ENCODE data around the gene HECTD2.
"Not testable (repeated sequence)": the region's sequence is repeated elsewhere in the genome, so short reads cannot be mapped to it uniquely, and the experiment has no call there.

HECTD2 gene

DNA sequence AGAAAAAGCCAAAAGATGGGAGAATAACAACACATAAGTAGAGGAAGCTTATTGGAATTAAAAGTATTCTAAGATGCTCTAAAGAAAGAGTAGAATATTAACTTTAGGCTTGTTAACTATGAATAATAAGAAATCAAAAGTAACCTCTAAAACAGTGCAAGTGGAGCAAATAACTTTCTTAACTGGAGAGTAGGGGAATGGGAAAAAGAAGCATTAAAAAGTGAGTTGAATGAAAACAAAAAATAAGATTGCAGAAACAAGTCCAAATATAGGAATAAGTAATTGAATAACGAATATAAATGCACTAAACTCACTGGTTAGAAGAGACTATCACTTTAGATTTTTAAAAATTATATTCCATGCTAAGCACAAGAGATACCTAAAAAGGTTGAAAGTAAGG is 63.9 kb downstream of the HECTD2 start:
- DNase-seq (ENCODE audit: low spot score): no peak

DNA sequence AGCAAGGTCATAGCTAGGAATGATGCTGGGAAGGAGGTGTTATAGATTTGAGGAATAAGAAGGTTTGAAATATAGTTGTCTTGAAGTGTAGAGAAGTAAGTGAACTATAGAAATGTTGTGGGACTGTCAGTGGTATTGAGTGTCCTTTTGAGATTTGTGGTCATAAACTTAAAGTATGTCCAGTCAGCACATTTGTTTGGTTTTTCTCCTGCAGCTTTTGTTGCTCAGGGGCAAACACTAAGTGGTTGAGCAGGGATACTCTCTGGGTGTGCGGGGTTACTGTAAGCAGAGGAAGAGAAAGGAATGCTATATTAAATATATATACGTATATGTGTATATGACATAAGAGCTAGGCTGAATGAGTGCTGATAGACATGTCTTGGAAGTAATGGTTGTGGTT is 67.1 kb downstream of the HECTD2 start:
- DNase-seq (ENCODE audit: low spot score): no peak

DNA sequence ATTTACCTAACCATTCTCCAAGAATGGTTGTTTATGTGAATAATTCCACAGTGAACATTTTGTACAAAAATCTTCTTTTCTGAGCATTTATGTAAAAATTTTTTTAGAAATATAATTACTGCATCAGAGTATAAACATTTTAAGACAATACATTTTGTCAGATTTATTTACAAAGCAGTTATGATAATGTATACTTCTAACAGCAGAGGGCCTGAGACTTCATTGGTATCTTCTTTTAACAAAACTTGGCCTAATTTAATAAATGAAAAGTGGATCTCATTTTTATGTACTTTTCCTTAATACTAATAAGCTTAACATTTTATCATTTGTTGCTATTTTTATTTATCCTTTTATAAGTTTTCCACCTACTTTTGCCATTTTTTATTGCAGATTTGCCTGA is 69.4 kb downstream of the HECTD2 start:
- DNase-seq (ENCODE audit: low spot score): no peak

DNA sequence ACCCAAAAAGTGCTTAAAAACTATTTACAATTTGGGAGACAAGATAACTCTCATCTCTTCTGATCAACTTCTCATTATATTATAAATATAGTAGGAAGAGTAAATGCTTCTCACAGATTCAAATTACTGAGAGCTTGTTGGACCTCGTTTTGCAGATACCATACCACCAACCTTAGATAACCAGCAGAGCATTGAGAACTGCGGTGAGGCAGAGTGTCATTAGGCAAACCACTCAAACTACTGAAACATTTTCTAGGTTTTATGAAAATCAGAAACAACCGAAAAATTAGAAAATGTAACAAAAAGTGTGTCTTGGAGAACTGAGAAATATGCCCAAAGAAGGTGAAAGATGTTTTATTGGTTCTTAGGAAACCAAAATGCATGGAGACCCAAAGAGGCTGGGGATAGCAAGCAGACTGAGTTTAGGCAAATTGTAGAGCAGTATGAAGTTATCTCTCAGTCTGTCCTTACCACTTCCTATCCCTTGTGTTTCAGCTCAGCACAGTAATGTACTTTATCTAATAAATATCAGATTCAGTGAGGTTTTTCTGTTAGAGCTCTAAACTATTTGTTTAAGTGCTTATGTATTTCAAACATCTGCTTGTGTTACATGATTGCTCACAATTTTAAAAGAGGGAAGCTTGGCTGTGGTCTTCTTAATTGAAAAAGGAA is 77.9 kb downstream of the HECTD2 start:
- no peak for DNase-seq (ENCODE audit: low spot score)

DNA sequence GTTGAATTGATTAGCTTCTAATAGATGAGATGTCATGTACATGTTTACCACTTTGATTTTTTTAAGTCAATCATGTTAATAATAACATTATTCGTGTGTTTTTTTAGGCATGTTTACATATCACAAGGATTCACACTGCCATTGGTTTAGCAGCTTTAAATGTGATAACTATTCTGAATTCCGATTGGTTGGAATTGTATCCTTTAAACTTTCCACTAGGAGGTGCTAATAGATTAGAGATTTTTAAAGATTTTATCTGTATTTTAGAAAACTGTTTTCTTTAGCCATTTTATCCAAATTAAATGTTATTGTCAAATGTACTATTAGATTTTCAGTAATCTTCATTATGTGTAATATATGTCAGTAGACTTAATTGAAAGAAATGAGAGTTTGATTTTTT is 83.2 kb downstream of the HECTD2 start:
- DNase-seq (ENCODE audit: low spot score): peak; percentile 50

DNA sequence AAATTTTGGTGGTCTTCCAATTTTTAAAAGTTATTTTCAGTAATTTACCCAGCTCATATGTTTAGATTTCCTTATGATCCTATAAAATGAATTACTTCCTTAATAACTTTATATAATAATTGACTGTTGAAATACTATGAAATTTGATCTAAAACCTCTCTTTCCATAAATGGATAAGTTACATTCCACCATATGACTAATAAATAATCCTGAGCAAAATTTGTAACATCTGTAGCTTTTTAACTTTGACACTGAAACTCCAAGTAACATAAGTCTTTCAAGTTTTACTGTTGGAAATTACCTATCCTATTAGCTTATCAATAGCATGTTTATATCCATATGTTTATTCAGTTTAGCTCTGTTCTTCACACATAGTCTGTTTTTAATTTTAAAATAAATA is 85.3 kb downstream of the HECTD2 start:
- no peak for DNase-seq (ENCODE audit: low spot score)

DNA sequence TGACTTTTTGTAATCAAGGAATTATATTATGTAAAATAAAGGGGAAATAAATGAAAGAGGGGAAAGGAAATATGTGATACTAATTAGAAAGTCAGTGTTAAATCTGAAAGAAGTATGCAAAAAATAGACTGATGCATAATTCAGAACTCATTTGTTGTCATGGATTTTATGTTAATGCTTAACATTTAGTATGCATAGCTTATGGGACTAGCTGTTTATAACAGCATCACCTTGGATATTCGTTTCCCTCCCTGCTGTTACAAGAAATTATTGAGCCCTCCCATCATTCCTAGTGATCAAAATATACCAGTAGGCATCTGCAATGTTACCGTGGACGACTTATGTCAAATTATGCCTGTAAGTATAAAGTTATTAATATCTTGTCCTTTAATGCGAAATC is 85.9 kb downstream of the HECTD2 start:
- DNase-seq (ENCODE audit: low spot score): no peak

DNA sequence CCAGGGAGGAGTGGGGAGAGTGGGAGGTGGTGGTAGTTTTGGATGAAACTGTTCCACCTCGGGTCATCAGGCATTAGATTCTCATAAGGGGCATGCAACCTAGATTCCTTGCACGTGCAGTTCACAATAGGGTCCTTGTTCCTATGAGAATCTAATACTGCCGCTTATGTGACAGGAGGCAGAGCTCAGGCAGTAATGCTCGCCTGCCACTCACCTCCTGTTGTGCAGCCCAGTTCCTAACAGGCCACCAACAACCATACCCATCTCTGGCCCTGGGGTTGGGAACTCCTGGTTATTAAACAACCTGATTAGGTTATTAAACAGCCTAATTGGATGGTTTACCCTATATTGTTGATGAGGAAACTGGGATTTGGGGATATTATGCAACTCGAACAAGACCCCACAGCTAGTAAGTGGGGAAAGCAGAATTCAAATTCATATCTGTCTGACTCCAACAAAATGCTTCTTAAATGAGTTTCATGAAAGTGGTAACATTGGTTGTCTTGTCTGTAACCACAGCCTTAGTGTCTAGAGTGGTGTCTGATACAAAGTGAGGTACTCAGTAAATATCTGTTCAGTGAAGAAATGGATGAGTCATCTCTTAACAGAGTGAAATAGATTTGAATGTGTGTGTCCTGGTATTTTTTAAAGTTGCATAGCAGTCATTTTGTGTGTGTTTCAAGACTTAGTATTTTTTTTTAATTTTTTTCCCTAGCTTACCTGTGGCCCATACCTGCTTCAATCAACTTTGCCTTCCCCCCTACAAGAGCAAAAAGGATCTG is 101.6 kb downstream of the HECTD2 start:
- DNase-seq (ENCODE audit: low spot score): no peak

DNA sequence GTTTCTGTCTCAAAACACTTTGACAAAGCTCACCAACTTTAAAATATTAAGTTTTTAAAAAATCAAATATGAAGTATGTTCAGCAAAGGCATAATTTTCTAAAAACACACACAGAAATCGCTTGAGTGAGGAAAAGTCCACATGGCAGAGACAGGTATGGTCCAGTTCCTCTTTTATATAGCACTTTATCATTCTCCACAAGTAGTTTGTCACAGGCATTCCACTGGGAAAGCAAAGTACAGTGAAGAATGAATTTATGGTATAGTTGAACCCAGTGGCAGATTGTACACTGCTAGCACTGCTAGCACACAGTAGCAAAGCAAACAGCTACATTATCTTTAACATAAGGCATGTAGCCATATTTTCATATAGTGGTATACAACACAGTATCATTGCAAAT is 102.3 kb downstream of the HECTD2 start:
- DNase-seq (ENCODE audit: low spot score): no peak

DNA sequence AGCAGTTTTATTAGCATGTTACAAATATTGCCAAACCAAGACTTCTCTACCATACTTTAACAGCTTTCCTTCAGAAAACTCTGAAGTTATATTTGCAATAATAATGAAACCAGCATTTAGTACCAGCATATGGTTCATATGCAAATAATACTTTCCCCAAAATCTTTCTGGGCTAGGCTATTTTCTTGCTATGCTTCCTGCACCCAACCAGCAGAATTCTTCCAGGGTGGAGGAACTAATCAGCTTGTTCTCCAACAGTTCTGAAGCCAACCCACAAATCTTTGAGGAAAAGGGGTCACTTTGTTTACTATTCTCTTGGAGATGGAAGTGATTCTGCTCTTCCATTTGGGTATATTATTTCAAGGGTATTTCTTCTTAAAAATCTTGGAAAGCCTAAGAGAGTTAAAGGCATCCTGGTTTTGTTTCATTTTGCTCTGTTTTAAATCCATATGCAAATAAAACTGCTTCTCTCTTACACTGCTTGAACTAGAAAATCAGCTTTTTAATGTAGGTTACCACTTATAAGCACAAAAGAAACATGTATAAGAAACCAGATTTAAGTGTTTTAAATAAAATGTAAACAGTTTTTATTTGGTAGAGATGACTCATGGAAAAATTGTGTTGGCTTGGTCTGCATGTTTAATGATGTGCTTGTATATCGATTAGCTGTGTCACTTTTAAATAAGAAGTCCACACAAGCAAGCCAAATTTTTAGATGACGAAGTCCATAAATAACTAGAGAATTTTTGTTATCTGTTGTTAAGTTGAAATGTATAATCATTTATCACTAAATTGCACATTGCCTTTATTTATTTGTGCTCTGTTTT is 103.7 kb downstream of the HECTD2 start:
- DNase-seq (ENCODE audit: low spot score): no peak

DNA sequence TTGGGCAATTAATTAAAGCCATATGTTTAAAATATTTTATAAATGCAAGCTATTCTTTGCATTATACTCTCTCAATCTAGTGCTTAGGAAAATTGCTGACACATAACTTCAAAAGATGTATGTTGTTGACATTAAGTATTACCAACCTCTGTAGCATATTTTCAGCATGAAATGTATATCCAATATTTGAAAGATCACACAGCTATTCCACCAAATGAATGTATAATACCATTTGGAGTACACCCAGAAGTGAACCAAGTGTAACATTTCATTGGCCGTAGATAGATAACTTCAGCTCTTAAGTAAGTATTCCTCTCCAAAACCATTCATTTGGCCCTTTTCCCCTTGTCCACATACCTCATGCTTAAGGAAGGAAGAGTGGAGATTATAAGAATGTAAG is 104.6 kb downstream of the HECTD2 start:
- no peak for DNase-seq (ENCODE audit: low spot score)

DNA sequence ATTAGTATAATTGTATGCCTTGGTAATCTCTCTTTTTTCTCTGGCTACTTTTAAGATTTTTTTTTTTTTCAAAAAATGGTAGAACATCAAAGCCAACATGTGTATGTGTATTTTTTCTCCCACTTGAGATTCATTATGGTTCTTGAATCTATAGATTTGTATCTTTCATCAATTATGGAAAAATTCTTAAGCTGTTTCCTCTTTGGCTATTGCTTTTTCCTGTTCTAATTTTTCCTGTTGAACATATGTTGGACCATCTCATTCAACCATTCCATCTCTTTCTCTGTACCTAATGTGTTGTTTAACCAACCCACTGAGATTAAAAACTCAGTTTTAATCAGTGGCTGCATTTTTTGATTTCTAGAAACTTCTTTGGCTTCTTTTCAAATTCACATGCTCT is 107.2 kb downstream of the HECTD2 start:
- no peak for DNase-seq (ENCODE audit: low spot score)

DNA sequence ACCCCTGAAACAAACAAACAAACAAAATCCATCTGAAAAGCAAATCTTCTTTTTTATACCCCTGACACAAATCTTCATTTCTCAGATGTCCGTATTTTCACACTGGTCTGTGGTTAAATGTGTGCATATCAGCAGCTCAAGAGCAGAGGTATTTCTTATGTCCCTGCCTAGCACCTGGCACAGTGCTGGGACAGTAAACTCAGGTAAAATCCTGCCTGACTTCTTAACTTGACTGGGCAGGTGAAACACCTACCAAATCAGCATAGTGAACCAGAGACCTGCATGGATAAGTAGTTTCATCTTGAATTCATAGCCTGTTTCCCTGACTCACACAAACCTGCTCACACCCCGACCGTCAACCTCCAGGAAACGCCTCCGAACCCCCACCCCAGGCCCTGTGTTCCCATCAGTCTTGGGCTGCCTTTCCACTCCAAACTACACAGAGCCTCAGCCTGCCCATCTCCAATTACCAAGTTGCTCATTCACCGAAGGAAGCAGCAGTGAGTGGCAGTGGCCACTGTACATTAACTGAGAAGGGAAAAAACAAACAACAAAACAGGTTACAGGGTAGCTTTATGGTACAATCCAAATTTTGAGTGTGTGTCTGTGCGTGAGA is 109.9 kb downstream of the HECTD2 start:
- DNase-seq (ENCODE audit: low spot score): no peak

DNA sequence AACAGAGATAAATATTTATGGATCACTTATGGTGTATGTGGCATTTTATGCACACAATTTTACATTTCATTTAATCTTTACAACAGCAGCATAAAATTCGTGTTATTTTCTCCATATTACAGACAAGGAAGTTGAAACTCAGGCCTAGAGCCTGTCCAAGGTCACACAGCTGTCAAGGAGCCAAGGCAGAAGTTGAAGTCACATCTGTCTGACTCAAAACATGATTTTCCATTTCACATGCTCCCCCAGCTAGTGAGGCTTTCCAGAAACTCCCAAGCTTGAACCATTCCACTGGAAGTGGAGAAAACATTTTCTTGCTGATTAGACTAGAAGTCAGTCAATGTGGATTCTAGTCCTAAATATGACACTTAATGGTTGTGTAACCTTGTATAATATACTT is 110.5 kb downstream of the HECTD2 start:
- no peak for DNase-seq (ENCODE audit: low spot score)

DNA sequence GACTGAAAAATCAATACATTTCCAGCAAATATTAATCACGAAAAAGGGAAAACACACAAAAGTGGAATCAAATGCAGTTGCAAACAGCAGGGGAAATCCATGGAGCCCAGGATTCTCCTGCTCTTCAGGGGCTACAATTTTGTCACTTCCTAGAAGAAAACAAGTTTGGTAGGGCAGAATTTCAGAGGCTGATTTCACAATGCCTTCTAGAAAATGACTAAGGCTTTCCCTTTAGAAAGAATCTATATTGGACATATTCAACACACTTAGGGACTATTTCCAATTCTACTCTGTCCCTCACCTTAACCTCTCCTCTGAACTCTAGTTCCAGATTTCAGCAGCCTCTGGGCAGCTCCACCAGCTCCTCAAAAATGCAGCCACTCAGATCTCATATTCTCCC is 111.3 kb downstream of the HECTD2 start:
- DNase-seq (ENCODE audit: low spot score): no peak

DNA sequence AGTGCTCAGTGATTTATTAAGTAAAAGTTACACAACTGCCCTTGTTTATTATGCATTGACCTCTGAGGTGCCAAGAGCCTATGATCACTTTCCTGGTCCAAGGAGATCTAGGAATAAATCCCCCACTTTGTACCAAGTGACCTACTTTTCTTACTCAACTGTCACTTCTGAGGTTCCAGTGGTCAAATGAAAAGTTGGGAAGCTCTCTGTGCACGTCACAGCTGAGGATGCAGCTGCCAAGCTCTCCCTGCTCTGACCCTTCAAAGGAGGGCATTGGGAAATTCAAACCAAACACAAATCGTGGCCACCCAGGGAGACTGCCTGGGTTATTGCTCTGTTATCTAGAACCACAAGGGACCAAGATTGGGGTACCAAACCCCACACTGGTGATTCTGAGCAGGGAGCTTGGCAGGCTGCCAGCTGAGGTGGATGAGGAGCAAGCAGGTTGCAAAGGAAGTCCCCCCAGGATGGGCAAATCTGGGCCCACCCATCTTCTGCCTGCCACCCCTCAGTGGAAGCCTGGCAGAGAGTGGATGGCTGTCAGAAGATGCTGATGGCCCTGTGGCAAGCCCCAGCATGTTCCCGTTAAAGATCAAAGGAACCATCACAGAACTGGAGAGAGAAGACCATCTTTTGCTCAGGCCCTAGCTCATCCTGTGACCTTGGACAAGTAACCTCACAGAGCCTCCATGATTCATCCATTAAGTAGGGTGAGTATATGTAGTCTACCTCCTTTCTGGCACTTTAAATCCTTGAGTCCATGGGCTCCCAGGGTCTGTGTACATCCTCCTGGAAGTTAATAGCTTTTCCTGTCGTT is 116.0 kb downstream of the HECTD2 start:
- no peak for DNase-seq (ENCODE audit: low spot score)

DNA sequence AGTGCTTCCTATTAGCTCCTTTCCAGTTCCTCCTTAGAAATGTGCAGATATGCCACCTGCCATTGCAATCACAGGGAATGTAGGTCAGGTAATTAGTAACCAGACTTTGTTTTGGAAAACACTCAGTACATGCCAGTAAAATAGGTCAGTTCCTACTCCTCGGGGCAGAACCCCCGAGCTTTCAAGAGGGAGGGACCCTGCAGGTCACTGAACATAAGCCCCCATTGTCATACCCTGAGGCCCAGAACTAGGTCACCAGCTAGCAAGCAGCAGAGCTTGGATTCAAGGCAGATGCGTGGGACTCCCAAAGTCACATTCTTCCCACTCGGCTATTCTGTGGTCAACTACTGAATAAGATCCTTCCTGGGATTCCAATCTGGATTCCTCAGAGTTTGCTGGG is 117.9 kb downstream of the HECTD2 start:
- DNase-seq (ENCODE audit: low spot score): no peak

DNA sequence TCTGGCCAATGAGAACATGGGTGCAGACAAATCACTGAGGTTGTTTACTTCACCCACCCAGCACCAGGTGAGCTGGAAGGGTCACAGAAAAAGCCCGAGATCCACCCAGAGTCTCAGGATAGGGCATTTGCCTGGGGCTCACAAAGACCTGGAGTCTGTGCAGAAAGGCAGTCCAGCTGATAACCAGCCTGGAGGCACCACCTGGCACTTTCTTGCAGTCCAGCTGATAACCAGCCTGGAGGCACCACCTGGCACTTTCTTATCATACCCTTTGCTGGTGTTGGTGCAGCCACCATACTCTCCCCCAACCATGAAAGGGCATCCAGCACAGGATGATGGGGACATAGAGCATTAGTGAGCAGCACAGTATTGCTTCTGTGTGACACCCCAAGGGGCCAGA is 118.6 kb downstream of the HECTD2 start:
- no peak for DNase-seq (ENCODE audit: low spot score)

DNA sequence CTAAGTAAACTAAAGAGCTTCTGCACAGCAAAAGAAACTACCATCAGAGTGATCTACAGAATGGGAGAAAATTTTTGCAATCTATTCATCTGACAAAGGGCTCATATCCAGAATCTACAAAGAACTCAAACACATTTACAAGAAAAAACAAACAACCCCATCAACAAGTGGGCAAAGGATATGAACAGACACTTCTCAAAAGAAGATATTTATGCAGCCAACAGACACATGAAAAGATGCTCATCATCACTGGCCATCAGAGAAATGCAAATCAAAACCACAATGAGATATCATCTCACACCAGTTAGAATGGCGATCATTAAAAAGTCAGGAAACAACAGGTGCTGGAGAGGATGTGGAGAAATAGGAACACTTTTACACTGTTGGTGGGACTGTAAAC is 124.6 kb downstream of the HECTD2 start:
- DNase-seq (ENCODE audit: low spot score): not testable (repeated sequence)

DNA sequence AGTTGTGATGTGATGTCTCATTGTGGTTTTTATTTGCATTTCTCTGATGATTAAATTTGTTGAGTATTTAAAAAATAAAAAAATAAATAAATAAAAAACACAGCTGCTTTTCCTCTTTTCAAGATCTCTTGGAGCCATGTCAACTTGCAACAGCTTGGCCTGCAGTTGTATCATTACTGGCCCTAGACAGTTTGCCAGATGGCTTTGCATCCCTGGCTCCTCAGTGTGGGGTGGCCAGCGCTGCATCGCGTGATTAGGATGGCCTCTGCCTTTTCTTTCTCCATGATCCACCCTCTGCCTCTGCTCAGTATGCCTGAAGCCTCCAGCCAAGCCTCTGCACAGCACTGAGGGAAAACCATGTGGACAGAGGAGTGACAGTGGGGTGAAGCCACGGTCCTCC is 126.0 kb downstream of the HECTD2 start:
- no peak for DNase-seq (ENCODE audit: low spot score)

DNA sequence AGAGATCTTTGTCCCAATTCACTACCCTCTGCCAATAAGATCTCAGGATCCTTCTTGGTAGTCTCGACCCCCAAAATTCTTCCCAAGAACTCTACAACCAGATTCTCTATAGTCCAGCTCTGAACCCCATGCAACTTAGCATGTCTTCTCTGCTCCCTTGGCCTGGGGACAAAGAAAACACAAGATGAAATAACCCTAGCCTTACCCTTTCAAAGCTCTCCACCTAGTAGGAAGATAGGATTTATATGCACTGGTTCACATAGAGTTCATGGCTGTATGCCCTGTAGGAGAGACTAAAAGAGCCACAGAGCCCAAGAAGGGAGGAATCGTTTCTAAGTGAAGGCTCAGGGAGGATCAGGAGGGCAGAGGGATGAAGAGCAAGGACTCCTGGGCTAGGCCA is 126.6 kb downstream of the HECTD2 start:
- DNase-seq (ENCODE audit: low spot score): no peak

Data from kidney capillary endothelial cell (primary cell).